ENCODE results near the gene TCF7L2.
A peak's percentile ranks its signal among the peaks of the same experiment; 100 is the strongest.

TCF7L2 gene

DNA sequence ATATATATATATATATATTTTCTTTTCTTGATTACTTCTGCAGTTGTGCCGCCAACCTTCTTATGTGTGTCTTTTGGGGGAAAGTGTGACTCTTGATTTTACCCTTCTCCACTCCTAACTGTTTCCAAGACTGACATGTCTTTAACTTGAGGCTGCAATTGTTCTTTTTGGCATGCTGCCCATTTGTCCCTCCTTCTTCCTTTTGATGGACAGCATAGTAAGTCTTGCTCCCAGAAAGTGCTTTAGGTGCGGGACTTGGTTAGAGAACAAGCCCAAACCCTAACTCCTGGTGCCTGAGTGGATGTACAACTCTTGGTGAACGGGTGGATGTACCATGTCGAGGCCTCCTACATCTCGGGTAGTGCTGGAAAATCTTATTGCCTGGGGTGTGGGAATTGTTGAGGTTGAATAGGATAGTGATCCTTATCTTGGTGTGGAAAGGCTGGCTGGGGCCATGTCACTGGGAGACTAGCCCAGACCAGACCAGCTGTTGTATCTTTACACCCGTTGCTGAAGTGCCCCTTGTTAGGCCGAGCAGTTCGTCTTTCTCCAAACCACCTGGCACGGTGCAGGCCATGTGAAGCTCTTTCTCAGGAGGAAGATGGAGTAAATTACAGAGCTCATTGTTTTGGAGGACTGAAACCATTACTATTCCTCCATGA is 16.3 kb downstream of the TCF7L2 start:
- DNase-seq, result no peak

DNA sequence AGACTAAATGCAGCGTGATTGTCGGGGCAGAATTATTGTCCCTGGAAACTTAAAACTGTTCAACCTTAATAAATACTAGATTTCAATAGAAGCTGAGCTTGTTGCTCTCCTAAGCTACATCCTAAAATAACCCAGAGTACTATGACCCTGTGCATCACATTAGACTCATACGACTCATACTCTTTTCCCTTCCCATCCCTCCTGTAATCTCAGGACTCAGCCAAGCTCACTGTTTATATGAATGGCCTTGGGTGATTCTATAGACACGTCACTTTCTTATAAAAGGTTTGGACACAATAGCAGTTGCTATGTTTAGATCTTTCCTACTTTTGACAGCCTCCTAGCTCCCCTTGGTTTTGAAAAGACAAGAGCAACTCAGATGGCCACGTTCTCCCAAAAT is 17.2 kb downstream of the TCF7L2 start:
- no peak for DNase-seq

DNA sequence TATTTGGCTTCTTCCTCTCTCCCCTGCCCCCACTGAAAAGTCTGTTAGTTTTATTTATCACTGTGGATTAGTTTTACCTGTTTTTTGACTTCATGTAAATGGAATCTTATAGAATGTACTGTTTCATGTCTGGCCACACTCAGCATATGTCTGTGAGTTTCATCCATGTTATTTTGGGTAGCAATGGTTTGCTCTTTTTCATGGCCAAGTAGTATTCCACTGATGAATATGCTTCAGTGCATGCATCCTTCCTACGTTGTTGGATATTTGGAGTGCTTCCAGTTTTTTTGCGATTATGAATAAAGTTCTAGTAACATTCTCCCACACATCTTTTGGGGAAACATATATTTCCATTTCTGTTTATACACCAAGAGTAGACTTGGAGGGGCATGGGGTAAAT is 19.1 kb downstream of the TCF7L2 start:
- DNase-seq, result no peak

DNA sequence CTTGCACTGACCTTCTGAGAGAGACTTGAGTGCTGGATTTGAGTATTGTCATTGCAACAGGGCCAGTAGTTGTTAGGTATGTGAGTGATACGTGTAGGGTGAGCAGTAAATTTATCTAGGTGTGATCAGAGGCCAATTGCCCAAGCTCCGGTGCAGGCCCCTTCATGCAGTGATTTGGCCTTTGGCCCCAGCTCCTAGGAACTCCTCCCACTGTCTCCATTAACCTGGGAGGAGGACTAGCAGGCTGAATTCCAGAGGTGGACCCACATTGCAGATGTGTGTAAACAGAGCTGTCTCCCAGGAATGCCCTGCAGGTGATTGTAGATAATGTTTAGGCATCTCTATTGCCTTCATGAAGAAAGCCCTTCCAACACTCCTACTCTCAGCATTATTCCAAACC is 19.5 kb downstream of the TCF7L2 start:
- DNase-seq, result no peak

DNA sequence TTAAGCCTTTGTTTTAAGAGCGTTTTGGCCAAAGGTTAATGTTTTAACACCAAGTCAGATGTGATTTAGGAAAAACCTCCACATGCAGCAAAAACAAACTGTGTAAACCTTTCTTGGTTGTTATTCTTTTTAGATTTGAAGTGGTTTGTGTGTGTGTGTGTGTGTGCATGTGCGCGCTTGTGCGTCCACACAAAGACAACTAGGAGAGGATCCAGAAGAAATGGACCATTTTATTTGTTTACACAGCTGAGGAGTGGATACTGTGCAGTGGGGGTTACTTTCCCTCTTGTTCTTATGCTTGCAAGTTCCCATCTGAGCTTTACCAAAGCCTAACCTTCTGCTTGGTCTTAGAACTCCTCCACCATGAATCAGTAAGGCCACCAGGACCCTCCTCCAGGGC is 20.0 kb downstream of the TCF7L2 start:
- no peak for DNase-seq

DNA sequence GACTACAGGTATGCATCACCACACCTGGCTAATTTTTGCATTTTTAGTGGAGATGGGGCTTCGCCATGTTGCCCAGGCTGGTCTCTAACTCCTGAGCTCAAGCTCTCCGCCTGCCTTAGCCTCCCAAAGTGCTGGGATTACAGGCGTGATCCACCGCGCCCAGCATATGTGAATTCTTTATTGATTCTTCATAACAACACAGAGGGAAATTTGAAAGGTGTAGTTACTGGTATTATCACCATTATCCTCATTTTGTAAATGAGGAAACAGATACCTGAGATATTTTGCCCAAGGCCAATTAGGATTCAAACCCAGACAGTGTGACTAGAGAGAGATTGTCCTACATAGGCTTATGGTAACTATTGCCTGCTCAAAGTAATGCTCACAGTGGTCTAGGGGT is 22.6 kb downstream of the TCF7L2 start:
- no peak for DNase-seq

DNA sequence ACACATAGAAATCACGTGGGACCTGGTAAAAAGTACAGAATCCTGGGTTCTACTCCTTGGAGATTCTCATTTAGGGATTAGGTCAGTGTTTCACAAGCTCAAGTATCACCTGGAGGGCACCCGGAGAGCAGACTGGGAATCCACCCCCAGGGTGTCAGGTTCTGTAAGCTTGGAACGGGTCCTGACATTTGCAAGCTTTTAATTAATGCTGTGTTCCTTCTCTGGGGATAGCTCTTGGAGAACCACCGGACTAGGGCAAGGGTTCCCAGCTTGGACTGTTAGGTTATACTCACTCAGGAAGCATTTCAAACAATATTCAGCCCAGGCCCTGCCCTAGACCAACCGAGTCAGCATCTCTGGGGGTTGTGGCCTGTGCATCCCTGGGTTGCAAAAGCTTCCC is 23.0 kb downstream of the TCF7L2 start:
- DNase-seq, result no peak

DNA sequence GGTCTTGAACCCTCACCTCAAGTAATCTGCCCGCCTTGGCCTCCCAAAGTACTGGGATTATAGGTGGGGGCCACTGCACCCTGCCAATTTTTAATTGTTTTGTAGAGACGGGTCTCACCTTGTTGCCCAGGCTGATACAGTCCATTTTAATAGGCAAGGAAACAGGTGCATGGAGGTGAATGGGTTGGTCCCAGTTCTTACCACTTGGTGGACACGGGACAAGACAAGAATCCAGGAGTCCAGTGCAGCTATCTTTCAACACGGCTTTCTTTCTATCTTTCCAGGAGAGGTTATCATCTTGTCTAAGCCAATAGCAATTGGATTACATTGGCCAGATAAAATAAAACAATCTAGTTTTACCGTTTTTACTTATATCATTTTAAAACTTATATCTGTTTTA is 23.8 kb downstream of the TCF7L2 start:
- DNase-seq, result no peak

DNA sequence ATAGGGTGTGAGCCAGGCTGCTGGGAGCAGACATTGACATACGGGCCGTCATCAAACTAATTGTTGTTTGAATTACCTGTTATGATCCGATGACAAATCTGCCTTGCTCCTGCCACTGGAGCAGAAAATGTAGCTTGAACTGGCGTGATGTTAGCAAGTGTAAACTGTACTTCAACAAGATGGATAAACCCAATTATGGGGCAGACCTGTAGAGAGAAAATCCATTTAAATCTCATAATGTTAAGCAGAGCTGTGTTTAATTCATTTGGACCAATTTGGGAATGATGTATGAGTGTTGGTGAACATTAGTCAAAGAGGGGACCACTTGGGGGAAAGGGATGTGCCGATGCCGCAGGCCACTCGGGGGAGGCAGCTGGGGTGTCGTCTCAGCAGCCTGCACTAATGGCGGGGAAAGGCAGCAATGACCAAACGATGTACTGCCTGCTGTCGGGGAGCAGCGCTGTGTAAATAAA is 27.4 kb downstream of the TCF7L2 start:
- no peak for DNase-seq

DNA sequence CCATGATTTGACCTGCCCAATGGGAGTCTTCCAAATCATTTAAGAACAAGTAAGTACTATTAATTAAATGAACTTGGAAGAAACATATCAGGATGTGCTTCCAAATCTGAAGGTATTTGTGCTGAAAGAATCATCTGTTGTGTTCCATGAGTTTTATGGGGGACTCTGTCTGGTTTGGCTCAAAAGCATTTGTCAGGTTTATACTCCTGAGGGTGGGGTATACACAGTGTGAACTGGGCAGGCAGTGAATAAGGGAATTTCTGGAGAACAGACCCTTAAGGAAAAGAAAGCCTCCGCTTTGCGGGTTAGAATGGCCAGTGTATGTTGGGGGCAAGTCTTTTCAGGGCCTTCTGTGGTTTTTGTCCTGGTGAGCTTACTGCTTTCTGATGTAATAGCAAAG is 29.9 kb downstream of the TCF7L2 start:
- DNase-seq, result no peak

DNA sequence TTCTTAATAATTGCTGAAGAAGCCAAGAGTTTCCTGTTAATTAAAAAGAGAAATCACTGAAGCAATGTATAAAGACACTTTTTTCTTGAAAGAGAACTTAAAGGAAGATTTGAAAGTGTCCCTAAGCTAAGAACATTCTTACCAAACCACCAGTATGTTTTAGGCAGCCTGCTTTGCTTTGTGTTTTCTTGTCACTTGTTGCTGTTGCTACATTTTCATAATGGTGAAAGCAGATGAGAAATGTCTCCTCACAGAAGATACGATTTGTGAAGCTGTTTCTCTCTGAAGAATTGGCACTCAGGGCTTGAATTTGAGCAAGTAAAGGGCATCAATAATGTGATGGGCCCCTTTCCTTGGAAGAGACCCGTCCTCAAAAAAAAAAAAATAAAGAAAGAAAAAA is 30.9 kb downstream of the TCF7L2 start:
- DNase-seq, result no peak

DNA sequence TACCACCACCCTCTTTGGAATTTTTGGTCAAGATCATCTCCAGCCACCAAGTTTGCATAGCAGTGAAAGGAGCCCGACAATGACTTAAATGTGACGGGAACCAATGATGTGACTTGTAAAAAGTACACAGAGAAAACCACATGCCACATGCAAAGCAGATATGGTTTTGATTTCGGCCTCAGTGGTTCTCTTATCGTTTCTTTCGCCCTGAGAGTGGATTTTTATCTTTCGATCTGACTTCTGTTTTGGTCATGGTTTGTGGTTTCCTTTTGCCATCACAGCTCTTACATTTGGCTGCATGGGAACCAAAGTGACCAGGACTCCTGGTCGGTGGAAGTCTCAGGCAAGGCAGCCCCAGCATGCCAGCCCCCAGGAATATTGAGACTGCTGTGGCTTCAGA is 31.5 kb downstream of the TCF7L2 start:
- DNase-seq, result peak; percentile 85

DNA sequence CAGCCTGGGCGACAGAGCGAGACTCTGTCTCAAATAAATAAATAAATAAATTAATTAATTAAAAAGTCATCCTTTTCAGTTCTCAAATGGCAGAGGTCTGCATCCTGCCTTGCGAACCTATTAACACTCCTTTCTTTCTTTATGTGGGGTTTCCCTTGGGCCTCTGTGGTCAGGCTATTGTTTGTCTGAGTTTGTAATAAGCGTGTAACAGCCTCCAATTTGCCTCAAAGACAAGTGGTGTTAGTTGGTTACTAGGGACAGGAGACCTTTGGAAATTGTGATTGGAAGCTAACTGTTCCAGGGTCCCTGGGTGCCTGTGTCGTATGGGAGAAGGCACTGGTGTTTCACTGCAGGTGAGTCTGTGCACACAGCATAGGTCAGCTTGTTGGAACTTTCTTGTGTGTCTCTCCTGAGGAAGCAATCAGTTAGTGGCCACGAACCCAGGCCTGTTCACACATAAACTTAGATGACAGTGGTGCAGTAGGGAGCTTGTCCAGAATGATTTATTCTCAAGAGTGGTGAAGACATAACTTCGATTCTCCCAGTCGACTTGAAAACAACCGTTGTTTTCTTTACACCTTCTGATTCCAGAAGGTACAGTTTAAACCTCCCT is 33.5 kb downstream of the TCF7L2 start:
- no peak for DNase-seq

DNA sequence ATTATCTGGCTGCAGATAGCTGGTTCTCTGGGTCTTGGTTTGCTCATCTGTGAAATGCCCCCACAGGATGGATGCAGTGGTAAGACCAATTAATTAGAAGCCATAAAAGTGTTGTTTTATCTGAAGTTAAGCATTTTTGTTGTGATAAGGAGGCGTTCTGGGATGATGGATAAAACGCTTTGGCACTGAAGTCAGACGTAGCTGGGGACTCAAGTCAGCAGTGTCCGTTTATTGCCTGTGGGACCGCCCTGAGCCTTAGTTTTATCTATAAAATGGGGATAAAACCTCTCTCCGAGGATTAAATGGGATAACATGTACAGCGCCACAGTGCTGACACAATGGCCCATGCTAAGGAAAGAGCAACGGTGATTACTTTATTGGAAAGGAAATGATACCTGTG is 34.7 kb downstream of the TCF7L2 start:
- no peak for DNase-seq

DNA sequence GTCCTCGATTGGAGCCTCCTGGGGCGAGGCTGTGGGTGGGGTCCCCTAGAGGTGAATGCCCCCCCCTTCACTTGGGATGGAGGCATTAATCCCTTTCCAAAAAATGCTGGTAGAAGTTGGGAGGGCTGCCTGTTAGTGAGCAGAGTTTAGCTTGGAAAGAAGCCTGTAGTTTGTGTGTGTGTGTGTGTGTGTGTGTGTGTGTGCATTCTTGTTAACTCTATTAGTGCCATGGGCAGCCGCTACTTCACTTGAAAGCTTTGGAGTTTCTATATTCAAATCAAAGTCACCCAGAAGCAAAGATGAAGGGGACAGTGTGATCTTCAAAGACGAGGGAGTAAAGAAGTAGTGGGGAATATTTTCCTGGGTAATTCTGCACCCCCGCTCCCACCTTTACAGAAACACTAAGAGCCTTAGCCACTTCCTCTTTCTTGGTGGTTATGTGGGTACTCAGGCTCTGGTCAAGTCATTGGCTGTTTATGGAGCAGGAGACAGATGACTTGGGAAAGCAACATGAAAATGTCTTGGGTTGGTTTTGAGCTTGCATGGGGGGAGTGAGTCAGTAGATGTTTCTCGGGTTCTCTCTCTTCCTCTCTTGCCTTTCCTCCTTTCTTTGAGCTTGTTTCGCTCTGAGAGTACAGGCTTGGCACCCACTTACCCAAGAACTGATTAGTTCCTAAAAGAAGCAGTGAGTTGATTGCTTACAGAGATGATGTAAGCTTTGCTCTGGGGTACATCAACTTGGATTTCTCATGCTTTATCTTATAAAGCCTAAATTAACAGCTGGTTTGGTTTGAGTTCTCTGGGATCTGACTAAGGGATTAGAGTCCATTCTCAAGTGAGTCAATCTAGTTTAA is 35.9 kb downstream of the TCF7L2 start:
- DNase-seq, result peak; percentile 75

DNA sequence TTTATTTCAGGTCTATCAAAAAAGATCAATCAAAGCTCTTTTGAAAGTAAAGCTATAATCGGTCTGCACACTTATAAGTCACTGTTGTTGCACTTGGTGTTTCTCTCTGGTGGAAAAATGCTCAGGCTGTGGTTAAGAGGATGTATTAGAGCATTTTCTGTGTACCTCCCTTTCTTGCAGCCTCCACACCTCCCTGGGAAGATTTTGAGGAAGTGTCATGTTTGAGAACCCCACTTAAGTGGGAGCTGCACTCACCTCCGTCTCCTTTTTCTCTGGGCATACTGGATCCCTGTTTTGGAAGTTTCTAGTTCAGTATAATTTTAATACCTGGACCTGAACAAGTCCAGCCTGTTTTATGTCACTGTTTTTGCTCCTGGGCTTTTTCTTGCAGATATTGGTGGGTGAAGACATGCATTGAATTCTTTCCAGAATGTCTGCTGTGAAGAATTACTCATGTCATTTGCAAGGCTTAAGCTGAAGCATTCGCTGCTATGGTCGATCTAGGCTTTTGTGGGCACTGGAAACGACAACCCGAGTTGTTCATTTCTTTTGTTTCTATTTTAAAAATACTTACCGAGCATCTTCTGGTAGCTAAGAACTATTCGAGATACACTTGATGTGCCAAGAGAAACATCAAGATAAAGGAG is 36.6 kb downstream of the TCF7L2 start:
- DNase-seq, result no peak

DNA sequence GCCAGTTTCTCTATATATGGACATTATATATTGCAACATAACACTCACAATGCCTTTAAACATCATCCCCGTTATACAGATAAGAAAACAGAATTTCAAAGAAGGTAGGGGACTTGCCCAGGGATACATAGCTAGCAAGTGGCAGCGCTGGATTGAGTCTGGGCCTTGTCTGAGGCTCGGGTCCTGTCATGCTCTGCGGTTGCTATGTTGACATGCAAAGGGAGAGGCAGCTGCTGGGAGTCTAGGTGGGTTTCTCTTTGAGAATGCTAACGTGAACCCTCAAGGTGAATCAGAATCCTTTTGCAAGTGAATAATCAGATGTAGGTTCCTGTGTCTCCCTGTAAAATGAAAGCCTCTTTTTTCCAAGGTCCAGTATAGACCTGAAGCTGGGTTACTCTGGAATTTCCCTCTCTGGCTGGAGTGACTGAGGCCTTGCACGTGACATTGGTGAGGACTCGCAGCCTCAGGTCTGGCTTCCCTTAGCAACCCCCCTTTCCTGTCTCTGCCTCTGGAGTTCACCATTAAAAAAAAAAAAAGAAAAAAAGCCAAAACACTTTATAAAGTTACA is 38.9 kb downstream of the TCF7L2 start:
- no peak for DNase-seq

DNA sequence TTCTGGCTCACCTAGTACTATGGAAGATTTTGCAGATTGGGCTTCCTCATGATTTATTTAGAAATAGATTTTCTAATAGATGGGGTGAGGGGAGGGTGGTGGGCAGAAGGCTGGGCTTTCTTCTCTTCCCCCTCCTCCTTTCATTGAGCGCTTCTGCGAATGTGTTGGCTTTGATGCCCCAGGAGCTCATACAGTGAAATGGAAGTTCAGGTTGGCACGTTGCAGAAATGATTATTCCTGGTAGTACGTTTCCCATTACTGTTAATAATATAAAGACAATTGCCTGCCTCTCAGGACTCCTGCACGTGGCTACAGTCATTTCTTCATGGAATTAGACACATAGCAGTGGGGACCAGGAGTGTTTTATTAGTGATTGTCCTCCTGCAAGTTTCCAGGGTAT is 39.8 kb downstream of the TCF7L2 start:
- DNase-seq, result no peak

DNA sequence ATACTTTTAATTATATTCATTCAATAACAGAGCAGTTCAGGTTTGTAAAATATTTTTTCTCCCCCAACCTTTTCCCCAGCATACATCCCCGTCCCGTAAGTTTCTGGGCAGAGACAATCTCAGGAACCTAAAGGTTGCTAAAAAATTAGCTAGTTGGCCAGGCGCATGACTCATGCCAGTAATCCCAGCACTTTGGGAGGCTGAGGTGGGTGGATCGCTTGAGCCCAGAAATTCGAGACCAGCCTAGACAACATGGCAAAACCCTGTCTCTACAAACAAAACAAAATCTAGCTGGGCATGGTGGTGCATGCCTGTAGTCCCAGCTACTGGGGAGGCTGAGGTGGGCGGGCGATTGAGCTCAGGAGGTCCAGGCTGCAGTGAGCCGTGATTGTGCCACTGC is 40.2 kb downstream of the TCF7L2 start:
- no peak for DNase-seq

DNA sequence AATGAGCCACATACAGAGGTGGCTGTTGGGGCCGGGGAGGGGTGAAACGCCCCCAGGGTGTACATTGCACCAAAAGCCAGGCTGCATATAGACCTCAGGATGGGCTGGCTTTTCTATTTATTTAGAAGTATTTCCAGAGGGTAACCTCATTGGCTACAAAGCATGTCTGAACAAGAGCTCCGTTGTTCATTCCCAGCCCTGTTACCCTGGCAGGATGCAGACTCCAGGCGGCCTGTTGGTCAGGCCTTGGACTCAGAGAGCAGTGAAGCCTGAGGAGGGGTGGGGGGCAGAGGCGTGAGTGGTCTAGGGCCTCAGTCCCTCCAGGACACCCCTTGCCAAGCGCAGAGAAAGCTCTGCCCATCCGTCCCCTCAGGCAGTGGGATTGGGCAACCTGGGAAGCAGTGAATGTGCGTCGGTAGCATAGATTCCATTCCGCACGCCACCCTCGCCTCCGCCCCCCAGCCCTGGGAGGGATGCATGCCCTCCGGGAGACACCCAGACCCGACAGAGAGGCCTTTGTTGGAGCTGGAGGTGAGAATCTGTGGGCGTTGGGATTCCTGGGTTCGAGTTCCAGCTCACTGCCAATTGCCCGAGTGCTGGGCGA is 41.9 kb downstream of the TCF7L2 start:
- no peak for DNase-seq

DNA sequence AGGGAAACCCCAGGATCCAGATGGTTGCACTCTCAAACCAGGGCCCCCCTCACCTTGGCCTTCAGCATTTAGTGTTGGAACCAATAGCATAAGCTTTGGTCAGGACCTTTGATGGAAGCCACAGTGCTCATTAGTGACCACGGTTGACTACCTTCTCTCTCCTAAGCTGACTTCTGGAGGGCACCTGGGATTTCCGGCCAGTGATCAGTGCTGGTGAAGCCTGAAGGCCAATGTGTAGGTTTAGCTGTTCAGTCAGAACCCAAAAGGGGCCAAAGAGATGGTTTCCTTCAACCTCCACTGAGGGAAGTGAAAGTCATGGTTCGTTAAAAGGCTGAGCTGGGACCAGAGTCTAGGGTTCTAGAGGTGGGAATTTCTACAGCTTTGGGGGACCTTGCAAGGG is 46.4 kb downstream of the TCF7L2 start:
- no peak for DNase-seq

DNA sequence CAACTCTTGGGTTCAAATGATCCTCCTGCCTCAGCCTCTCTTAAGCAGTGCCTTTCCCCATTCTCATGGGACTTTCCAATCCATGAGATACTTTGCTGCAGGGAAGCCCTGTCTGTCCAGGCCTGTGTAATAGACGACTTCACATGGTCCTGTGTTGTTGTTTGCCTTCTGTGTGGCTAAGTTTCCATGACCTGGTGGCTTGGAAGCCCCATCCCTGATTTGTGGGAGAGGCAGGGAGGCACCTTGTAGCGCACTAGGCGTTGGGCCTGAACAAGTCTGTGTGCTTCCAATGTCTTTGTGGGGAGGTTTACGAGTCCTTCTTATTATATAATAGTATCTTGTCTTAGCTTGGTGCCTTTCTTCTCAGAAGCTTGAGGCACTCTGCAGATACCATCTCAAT is 49.1 kb downstream of the TCF7L2 start:
- DNase-seq, result no peak

DNA sequence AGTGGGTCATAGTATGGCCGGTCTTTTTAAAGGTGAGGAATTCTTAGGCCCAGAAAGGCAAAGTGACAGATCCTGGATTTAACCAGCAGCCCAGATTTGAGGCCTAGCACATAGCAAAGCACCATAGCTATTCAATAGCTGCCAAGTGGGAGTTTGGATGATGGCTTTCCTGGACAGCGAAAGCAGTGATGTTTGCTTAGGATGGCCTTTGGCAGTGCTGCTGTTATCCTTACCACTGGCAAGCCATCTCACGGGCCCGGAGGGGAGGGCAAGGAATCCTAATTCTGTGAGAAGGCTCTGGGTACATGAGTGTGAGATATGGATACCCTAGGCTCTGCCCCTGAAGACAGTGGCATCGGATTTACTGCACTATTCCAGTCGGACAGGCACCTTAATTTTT is 50.4 kb downstream of the TCF7L2 start:
- no peak for DNase-seq

All from hematopoietic multipotent progenitor cell treated with erythropoietin and hydrocortisone succinate and interleukin-3 and kit ligand, for 4 days (in vitro differentiated cells).